Loucy (cell line): ENCODE data around the gene FOXO6.

ENCODE experiments used
- H2AFZ ChIP-seq: fragments of 200-600 bp; sonication (generic); 2 replicates; pipeline ENCODE4 v1.6.0; 2016; ENCODE audit warnings: antibody characterized with exemption, mild to moderate bottlenecking, low read length, moderate library complexity
- H3F3A ChIP-seq: fragments of 200-600 bp; 2 replicates; pipeline ENCODE4 v1.6.0; 2016; ENCODE audit warnings: antibody characterized with exemption, low read depth, mild to moderate bottlenecking
- H3K27me3 ChIP-seq: fragments of 200-600 bp; sonication (generic); 2 replicates; pipeline ENCODE4 v1.6.1; 2014; ENCODE audit warnings: low read length, mild to moderate bottlenecking; ENCODE audit not compliant: insufficient read depth, poor library complexity, severe bottlenecking
- H3K36me3 ChIP-seq: fragments of 200-600 bp; sonication (generic); 2 replicates; pipeline ENCODE4 v1.6.1; 2016; ENCODE audit warnings: low read length; ENCODE audit not compliant: insufficient read depth
- H3K4me1 ChIP-seq: fragments of 200-600 bp; sonication (generic); 2 replicates; pipeline ENCODE4 v1.5.1; 2014; ENCODE audit warnings: low read length, mild to moderate bottlenecking; ENCODE audit not compliant: insufficient read depth, poor library complexity, severe bottlenecking
- H3K4me2 ChIP-seq: fragments of 200-600 bp; sonication (generic); 2 replicates; pipeline ENCODE4 v1.6.0; 2014; ENCODE audit warnings: antibody characterized with exemption, low read length, low read depth, mild to moderate bottlenecking; ENCODE audit not compliant: poor library complexity, severe bottlenecking
- H3K4me3 ChIP-seq: fragments of 200-600 bp; sonication (generic); 2 replicates; pipeline ENCODE4 v1.5.1; 2014; ENCODE audit warnings: low read length, mild to moderate bottlenecking, mixed read lengths; ENCODE audit not compliant: poor library complexity, severe bottlenecking
- H3K79me2 ChIP-seq: fragments of 200-600 bp; sonication (generic); 2 replicates; pipeline ENCODE4 v1.6.1; 2014; ENCODE audit warnings: low read length; ENCODE audit not compliant: insufficient read depth
- H3K9ac ChIP-seq: fragments of 200-600 bp; sonication (generic); 2 replicates; pipeline ENCODE4 v1.6.0; 2014; ENCODE audit warnings: mild to moderate bottlenecking, low read depth, low read length, moderate library complexity; ENCODE audit not compliant: poor library complexity, severe bottlenecking
- H3K9me2 ChIP-seq: fragments of 200-600 bp; sonication (generic); replicated peaks from 2 replicates; pipeline ENCODE4 v1.6.1; 2016; ENCODE audit warnings: low read depth, low read length, mixed read lengths
- H3K9me3 ChIP-seq: fragments of 200-600 bp; sonication (generic); 2 replicates; pipeline ENCODE4 v1.6.1; 2014; ENCODE audit warnings: mild to moderate bottlenecking, antibody characterized with exemption, low read length, low read depth; ENCODE audit not compliant: insufficient read depth
- H4K20me1 ChIP-seq: fragments of 200-600 bp; sonication (generic); 2 replicates; pipeline ENCODE4 v1.6.0; 2014; ENCODE audit warnings: antibody characterized with exemption, low read length, mild to moderate bottlenecking; ENCODE audit not compliant: insufficient read depth, poor library complexity, severe bottlenecking
- EZH2phosphoT487 ChIP-seq: fragments of 200-600 bp; IDR thresholded peaks from 2 replicates; pipeline ENCODE4 v1.6.1; 2018; ENCODE audit warnings: antibody characterized with exemption, mild to moderate bottlenecking, moderate library complexity, borderline replicate concordance
- TF ChIP-seq, protein P1 (sequence below): fragments of 200-600 bp; sonication (generic); conservative IDR thresholded peaks from 2 replicates; pipeline ENCODE4 v1.5.1; 2014; ENCODE audit warnings: mild to moderate bottlenecking, antibody characterized with exemption, low read length

FOXO6 gene

DNA sequence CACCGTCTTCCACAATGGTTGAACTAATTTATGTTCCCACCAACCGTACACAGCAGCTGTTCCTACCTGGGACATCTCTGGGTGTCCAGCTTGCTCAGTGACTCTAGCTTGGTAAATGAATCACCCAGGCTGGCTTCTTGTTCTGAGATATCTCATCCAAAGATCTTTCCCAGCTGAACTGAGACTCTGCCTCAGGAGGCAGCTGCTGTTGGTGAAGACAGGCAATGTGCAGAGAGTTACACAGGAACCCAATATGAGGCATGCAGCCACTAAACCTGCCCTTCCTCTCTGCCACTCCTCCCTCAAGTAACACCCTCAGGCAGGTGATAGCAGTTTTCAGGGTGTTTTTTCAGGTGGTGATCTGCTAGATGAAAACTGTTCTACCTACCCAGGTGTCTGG is 14.0 kb upstream of the FOXO6 start:
- H3K4me1 ChIP-seq, result peaks cover 6% of the 10 kb centered on the region
- H3F3A ChIP-seq, result no peaks in the 10 kb centered on the region
- H2AFZ ChIP-seq, result no peak overlapping the region
- H3K9ac ChIP-seq, result no peak overlapping the region
- H3K79me2 ChIP-seq, result no peaks in the 10 kb centered on the region
- no peaks in the 10 kb centered on the region for H3K27me3 ChIP-seq
- no peak for TF ChIP-seq EZH2phosphoT487
- TF ChIP-seq, protein P1, sequence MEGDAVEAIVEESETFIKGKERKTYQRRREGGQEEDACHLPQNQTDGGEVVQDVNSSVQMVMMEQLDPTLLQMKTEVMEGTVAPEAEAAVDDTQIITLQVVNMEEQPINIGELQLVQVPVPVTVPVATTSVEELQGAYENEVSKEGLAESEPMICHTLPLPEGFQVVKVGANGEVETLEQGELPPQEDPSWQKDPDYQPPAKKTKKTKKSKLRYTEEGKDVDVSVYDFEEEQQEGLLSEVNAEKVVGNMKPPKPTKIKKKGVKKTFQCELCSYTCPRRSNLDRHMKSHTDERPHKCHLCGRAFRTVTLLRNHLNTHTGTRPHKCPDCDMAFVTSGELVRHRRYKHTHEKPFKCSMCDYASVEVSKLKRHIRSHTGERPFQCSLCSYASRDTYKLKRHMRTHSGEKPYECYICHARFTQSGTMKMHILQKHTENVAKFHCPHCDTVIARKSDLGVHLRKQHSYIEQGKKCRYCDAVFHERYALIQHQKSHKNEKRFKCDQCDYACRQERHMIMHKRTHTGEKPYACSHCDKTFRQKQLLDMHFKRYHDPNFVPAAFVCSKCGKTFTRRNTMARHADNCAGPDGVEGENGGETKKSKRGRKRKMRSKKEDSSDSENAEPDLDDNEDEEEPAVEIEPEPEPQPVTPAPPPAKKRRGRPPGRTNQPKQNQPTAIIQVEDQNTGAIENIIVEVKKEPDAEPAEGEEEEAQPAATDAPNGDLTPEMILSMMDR, result no peak
- H3K9me2 ChIP-seq, result no peaks in the 10 kb centered on the region
- no peaks in the 10 kb centered on the region for H3K36me3 ChIP-seq
- H4K20me1 ChIP-seq, result no peaks in the 10 kb centered on the region
- H3K4me3 ChIP-seq, result no peak overlapping the region
- no peaks in the 10 kb centered on the region for H3K9me3 ChIP-seq
- no peak overlapping the region for H3K4me2 ChIP-seq

GRCh38 chr1:41348394-41348793 is 12.8 kb upstream of the FOXO6 start:
- Histone ChIP-seq H3F3A (no peaks in the 10 kb centered on the region), H3K9ac (no peak overlapping the region), H3K4me1 (peaks cover 6% of the 10 kb centered on the region), H3K79me2 (no peaks in the 10 kb centered on the region), H3K9me3 (no peaks in the 10 kb centered on the region), H3K4me3 (no peak overlapping the region), H3K4me2 (no peak overlapping the region), H3K9me2 (no peaks in the 10 kb centered on the region), H4K20me1 (no peaks in the 10 kb centered on the region), H2AFZ (no peak overlapping the region), H3K36me3 (no peaks in the 10 kb centered on the region), H3K27me3 (no peaks in the 10 kb centered on the region)
- TF ChIP-seq, protein P1, result no peak
- TF ChIP-seq EZH2phosphoT487, result no peak

GRCh38 chr1:41349361-41350054 is 11.7 kb upstream of the FOXO6 start:
- H3K27me3 ChIP-seq, result no peaks in the 10 kb centered on the region
- H3K4me2 ChIP-seq, result no peak overlapping the region
- H3F3A ChIP-seq, result no peaks in the 10 kb centered on the region
- H3K79me2 ChIP-seq, result no peaks in the 10 kb centered on the region
- H3K4me1 ChIP-seq, result peaks cover 3% of the 10 kb centered on the region
- no peak overlapping the region for H2AFZ ChIP-seq
- TF ChIP-seq EZH2phosphoT487, result no peak
- TF ChIP-seq, protein P1, result no peak
- H3K4me3 ChIP-seq, result no peak overlapping the region
- no peaks in the 10 kb centered on the region for H3K9me3 ChIP-seq
- H3K36me3 ChIP-seq, result no peaks in the 10 kb centered on the region
- H3K9ac ChIP-seq, result no peak overlapping the region
- H3K9me2 ChIP-seq, result no peaks in the 10 kb centered on the region
- H4K20me1 ChIP-seq, result no peaks in the 10 kb centered on the region
